Vagina (tissue), 2 donors: ENCODE data around the gene INSL6.

Experiments used
- POLR2A ChIP-seq, 2 donors: fragments of 450-650 bp; IDR thresholded peaks; one replicate each; pipeline ENCODE4 v1.6.1; 2017; ENCODE audit warnings: antibody characterized with exemption in 2 of 2, mild to moderate bottlenecking in 2 of 2, moderate library complexity in 2 of 2
- POLR2AphosphoS5 ChIP-seq, 2 donors: sonication (generic); formaldehyde crosslinking; IDR thresholded peaks; one replicate each; pipeline ENCODE4 v1.9.0; 2017; ENCODE audit warnings: antibody characterized with exemption in 2 of 2, mild to moderate bottlenecking in 2 of 2, low read depth in 1 of 2; ENCODE audit not compliant: insufficient read depth in 1 of 2

- TF ChIP-seq POLR2A (IDR thresholded peaks at IDR 0.05), result no peak
- TF ChIP-seq POLR2AphosphoS5 (IDR thresholded peaks at IDR 0.05; ENCODE audit: insufficient read depth in 1 of 2, low read depth in 1 of 2), result no peak
Measured at GRCh38 chr9:5186416-5187169, 1.2 kb upstream of the INSL6 start.
